Activated CD8-positive, alpha-beta T cell treated with anti-CD3 and anti-CD28 coated beads, Interleukin-2, amount 10 ng/mL, durations not matched to agents 7 days and 5 days (primary cell): Measurements from ENCODE around the gene FBXL2. TPM values are rescaled to one million over a fixed set of nuclear protein-coding genes. Genes with fewer than 3 reads are reported as not detected.

Source experiments
- total RNA-seq, 2 experiments: library from RNA; stranded (reverse); gene quantifications; one replicate each; pipeline ENCODE4 v1.2.3, GENCODE V29; 2021

FBXL2 gene
- total RNA-seq, 2 experiments from 2014 or later, result not detected

Other genes with a start within 250 kb of the FBXL2 start
- 10 to 100 TPM; 37.8 to 38.7 TPM for gene GLB1, start 180.3 kb upstream of the FBXL2 start, total RNA-seq
- 10 to 100 TPM; 11.9 to 12.1 TPM for gene TMPPE, start 180.3 kb upstream of the FBXL2 start, total RNA-seq
- gene CRTAP, start 163.4 kb upstream of the FBXL2 start, total RNA-seq, result 10 to 100 TPM; 21.2 to 22.5 TPM
- gene SUSD5, start 58.6 kb upstream of the FBXL2 start, total RNA-seq, result not detected
- 10 to 100 TPM; 61.9 to 64.6 TPM for gene UBP1, start 163.0 kb downstream of the FBXL2 start, total RNA-seq